ENCODE results near the gene CHST15.

CHST15 gene

DNA sequence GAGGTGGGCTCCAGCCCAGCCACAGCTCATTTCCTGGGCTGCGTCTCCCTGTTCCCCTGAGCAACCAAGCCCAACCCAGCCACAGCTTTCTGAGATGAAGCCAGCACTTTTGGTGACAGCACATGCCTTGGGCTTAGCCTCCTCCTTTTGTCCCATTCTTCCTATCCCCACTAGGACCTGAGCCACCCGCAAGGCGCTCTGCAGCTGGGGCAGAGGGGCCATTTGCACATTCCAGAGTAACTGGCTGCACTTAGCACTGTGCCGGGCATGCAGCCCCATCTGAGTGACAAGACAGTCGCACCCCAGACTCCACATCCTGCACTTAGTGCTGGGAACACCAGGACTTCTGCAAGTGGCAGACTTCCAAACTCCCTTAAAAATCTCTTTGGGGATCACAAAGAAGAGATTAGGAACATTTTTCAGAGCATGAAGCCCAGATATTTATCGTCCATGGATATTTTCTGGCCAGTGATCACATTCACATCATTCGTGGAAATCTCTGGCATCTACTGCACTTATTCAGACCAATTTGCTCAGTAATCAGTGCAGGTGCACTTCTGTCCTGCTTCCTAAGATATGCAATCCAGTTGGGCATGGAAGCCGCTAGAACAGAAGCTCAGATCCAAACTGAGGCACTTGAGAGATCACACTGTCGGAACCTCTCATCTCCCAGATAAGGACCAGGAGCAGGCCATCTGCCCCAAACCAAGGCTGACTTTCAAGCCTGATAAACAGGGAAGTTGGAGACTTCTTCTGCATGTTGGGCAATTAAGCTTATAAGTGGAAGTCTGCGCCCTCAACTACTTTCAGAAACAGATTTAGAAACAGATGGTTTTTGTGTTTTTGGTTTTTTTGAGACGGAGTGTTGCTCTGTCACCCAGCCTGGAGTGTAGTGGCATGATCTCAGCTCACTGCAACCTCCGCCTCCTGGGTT is 26.4 kb downstream of the CHST15 start:
- DNase-seq (ENCODE audit: low read depth in 2 of 2, low spot score in 1 of 2) = no peak

GRCh38 chr10:124066126-124066700 is 27.2 kb downstream of the CHST15 start:
- DNase-seq (ENCODE audit: low read depth in 2 of 2, low spot score in 1 of 2) = no peak

DNA sequence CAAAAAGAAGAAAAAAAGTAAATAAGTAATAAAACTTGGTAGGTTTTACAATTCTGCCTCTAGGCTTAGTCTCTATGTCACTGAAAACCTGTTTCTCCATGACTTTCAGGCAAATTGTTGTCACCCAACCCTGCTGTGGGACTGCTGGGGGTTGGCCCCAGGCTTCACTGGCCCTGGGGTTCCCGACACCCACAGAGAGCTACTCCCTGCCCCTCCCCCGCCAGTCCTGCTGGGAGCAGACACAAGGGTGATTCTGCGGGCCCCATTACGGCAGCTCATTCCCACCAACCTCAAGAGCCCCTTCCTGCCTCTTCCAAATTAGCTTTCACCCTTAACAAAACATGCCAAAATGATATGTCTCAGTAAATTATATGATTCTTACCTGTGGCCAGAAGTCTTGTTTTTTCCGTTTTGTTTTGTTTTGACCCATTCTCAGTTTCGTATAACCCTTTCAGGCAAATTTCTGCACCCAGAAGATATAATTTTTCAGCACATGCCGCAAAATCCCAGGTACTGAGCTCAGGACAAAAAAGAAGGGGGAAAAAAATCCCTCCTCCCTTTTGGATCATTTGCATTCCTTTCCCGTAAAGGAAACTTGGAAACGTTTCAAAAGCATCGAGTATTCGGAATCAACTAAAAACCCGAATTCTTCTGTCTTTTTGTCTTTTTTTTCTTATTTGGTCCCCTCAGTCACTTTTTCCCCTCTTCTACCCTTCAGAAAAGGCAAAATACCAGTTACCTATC is 27.8 kb downstream of the CHST15 start:
- no peak for DNase-seq (ENCODE audit: low read depth in 2 of 2, low spot score in 1 of 2)

- no peak for DNase-seq (ENCODE audit: low read depth in 2 of 2, low spot score in 1 of 2)
Measured at GRCh38 chr10:124064676-124065075, 28.7 kb downstream of the CHST15 start.

- no peak for DNase-seq (ENCODE audit: low read depth in 2 of 2, low spot score in 1 of 2)
Measured at GRCh38 chr10:124063750-124064603, 29.4 kb downstream of the CHST15 start.

DNA sequence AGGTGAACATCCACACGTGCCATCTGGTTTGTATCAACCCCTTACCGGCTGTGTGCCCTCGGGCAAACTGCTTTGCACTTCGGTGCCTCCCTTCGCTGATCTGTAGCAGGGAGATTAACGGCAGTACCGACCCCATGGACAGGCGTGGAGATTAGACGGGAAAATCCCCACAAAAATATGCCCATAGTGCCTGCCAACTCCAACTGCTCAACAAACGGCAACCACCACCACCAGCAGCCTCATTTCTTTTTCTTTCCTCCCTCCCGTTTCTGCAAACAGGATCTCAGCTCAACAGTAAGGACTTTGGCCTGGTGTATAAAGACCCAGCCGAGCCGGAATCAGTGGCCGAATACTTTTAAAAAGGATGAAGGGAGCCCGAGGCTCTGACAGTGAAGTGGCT is 31.0 kb downstream of the CHST15 start:
- DNase-seq (ENCODE audit: low read depth in 2 of 2, low spot score in 1 of 2) = no peak

- DNase-seq (ENCODE audit: low read depth in 2 of 2, low spot score in 1 of 2) = no peak
Measured at GRCh38 chr10:124061030-124061429, 32.4 kb downstream of the CHST15 start.

DNA sequence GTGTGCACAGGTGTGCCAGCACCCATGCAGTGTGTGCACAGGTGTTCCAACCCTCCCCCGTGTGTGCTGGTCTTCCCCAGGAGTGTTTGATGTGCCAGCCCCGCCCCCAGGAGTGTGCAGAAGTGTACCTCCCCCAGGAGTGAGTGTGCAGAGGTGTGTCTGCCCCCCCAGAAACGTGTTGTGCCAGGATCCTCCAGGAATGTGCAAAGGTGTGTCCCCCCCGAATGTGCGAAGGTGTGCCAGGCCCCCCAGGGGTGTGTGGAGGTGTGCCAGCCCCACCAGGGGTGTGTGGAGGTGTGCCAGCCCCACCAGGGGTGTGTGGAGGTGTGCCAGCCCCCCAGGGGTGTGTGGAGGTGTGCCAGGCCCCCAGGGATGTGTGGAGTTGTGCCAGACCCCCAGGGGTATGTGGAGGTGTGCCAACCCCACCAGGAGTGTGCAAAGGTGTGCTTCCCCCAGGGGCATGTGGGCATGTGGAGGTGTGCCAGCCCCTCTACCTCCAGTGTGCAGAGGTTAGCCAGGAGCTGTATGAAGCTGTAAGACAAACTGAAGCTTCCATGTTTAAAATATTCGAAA is 33.2 kb downstream of the CHST15 start:
- no peak for DNase-seq (ENCODE audit: low read depth in 2 of 2, low spot score in 1 of 2)

DNA sequence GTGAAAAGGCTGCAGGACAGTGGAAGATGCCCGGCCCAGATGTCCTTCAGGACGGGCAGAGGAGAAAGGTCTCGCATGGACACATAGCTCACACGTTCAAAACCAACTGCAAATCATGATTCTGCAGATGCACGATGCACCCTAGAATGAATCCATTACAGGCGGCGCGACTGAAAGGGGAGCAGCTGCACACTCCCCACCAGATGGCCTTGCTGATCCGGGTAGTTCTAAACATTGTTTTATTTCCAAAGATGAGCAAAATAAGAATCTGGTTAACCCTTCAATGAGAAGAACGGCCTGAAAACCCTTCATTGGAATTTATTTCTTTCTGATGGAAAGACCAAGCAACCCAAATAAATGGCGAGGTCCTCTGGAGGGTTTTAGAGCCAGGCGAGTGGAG is 33.8 kb downstream of the CHST15 start:
- no peak for DNase-seq (ENCODE audit: low read depth in 2 of 2, low spot score in 1 of 2)

- DNase-seq (ENCODE audit: low read depth in 2 of 2, low spot score in 1 of 2) = no peak
Measured at GRCh38 chr10:124058346-124059003, 34.9 kb downstream of the CHST15 start.

- no peak for DNase-seq (ENCODE audit: low read depth in 2 of 2, low spot score in 1 of 2)
Measured at GRCh38 chr10:124057601-124058000, 35.8 kb downstream of the CHST15 start.

DNA sequence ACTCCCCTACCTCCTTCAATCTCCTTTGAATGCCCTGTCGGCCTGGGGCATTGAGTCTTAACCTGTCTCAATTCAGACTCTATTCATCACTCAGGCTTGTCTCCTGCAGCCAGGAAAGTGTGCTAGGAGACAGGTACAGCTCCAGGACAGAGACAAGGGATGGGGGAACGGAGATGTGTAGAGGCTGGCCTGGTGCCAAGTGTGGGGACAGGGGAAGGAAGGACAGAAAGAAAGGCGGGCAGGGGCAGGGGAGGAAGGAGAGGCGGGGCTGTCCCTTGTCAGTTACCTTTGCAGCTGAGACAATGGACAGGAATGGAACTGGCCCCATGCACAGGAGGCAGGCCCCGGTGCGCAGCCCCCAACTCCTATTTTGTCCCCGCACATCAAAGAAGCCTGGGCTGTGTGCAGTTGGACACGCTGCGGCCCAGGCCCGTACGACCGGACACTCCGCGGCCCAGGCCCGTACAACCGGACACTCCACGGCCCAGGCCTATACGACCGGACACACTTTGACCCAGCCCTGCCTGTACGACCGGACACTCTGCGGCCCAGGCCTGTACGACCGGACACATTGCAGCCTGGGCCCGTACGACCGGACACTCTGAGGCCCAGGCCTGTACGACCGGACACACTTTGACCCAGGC is 36.9 kb downstream of the CHST15 start:
- no peak for DNase-seq (ENCODE audit: low read depth in 2 of 2, low spot score in 1 of 2)

- DNase-seq (ENCODE audit: low read depth in 2 of 2, low spot score in 1 of 2) = no peak
Measured at GRCh38 chr10:124053971-124054370, 39.4 kb downstream of the CHST15 start.

- DNase-seq (ENCODE audit: low read depth in 2 of 2, low spot score in 1 of 2) = no peak
Measured at GRCh38 chr10:124052561-124052960, 40.8 kb downstream of the CHST15 start.

- no peak for DNase-seq (ENCODE audit: low read depth in 2 of 2, low spot score in 1 of 2)
Measured at GRCh38 chr10:124050021-124051015, 43.1 kb downstream of the CHST15 start.

DNA sequence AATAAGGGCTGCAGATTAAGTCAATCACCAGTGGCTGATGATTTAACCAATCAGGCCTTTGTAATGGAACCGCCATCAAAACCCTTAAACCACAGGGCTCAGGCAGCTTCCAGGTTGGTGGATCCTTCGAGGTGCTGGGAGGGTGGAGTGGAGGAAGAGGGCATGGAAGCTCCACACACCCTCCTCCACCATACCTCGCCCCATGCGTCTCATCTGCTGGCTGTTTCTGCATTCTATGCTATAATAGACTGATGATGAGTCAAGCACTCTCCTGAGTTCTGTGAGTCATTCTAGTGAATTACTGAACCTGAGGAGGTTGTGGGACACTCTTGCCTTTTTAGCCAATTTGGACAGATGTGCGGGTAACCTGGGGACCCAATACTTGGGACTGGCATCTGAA is 43.9 kb downstream of the CHST15 start:
- no peak for DNase-seq (ENCODE audit: low read depth in 2 of 2, low spot score in 1 of 2)

GRCh38 chr10:124048371-124049290 is 44.8 kb downstream of the CHST15 start:
- DNase-seq (ENCODE audit: low read depth in 2 of 2, low spot score in 1 of 2) = no peak

All from stimulated activated CD8-positive, alpha-beta memory T cell treated with anti-CD3 and anti-CD28 coated beads, Interleukin-4, amount 100 ng/mL, for 1 hour (primary cell).